Parathyroid adenoma (tissue), 2 donors: Measurements from ENCODE around the gene RBM12.

Source experiments
- H2AFZ ChIP-seq: fragments of 300-600 bp; sonication (generic); one replicate; pipeline ENCODE4 v1.7.0; 2017; ENCODE audit warnings: antibody characterized with exemption, mild to moderate bottlenecking
- H3K27ac ChIP-seq: fragments of 300-600 bp; sonication (generic); one replicate; pipeline ENCODE4 v1.7.0; 2017
- H3K27me3 ChIP-seq: fragments of 300-600 bp; sonication (generic); one replicate; pipeline ENCODE4 v1.7.0; 2017; ENCODE audit warnings: low read length; ENCODE audit not compliant: control insufficient read depth, insufficient read depth
- H3K36me3 ChIP-seq: fragments of 300-600 bp; sonication (generic); one replicate; pipeline ENCODE4 v1.7.0; 2017; ENCODE audit warnings: low read length; ENCODE audit not compliant: control insufficient read depth, insufficient read depth
- H3K4me1 ChIP-seq: fragments of 300-600 bp; sonication (generic); one replicate; pipeline ENCODE4 v1.7.0; 2017; ENCODE audit warnings: control low read depth
- H3K4me2 ChIP-seq: fragments of 300-600 bp; sonication (generic); one replicate; pipeline ENCODE4 v1.7.0; 2017; ENCODE audit warnings: low read length
- H3K4me3 ChIP-seq: fragments of 300-600 bp; sonication (generic); one replicate; pipeline ENCODE4 v1.7.0; 2017; ENCODE audit warnings: low read depth, low read length
- H3K79me2 ChIP-seq: fragments of 300-600 bp; sonication (generic); one replicate; pipeline ENCODE4 v1.7.0; 2017; ENCODE audit warnings: control low read depth
- H3K9ac ChIP-seq: fragments of 300-600 bp; sonication (generic); one replicate; pipeline ENCODE4 v1.7.0; 2017; ENCODE audit warnings: mild to moderate bottlenecking
- H3K9me3 ChIP-seq: fragments of 300-600 bp; sonication (generic); one replicate; pipeline ENCODE4 v1.7.0; 2017; ENCODE audit warnings: low read length; ENCODE audit not compliant: control insufficient read depth
- CTCF ChIP-seq: fragments of 300-600 bp; sonication (generic); IDR thresholded peaks from one replicate; pipeline ENCODE4 v1.7.0; 2017; ENCODE audit warnings: antibody characterized with exemption, mild to moderate bottlenecking
- donor health status: primary hyperparathyroidism.

The RBM12 gene

GRCh38 chr20:35644806-35645205 lies 19.9 kb downstream of the RBM12 start:
- no peak overlapping the region for H3K4me3 ChIP-seq
- no peak overlapping the region for H3K4me2 ChIP-seq
- H3K9ac ChIP-seq, result no peak overlapping the region
- TF ChIP-seq CTCF, result no peak
- no peak overlapping the region for H2AFZ ChIP-seq
- peaks cover 40% of the 10 kb centered on the region for H3K79me2 ChIP-seq
- H3K9me3 ChIP-seq, result no peaks in the 10 kb centered on the region
- no peaks in the 10 kb centered on the region for H3K4me1 ChIP-seq
- no peak overlapping the region for H3K27ac ChIP-seq
- no peaks in the 10 kb centered on the region for H3K36me3 ChIP-seq
- no peaks in the 10 kb centered on the region for H3K27me3 ChIP-seq

GRCh38 chr20:35643045-35643444 lies 21.7 kb downstream of the RBM12 start:
- Histone ChIP-seq H3K4me2 (no peak overlapping the region), H3K27me3 (no peaks in the 10 kb centered on the region), H3K4me1 (no peaks in the 10 kb centered on the region), H3K36me3 (no peaks in the 10 kb centered on the region), H3K4me3 (no peak overlapping the region), H3K27ac (no peak overlapping the region), H3K79me2 (peaks cover 52% of the 10 kb centered on the region), H3K9me3 (no peaks in the 10 kb centered on the region), H3K9ac (no peak overlapping the region), H2AFZ (no peak overlapping the region)
- no peak for TF ChIP-seq CTCF

- Histone ChIP-seq H3K4me1 (no peaks in the 10 kb centered on the region), H3K9me3 (no peaks in the 10 kb centered on the region), H2AFZ (no peak overlapping the region), H3K4me3 (no peak overlapping the region), H3K36me3 (no peaks in the 10 kb centered on the region), H3K27me3 (no peaks in the 10 kb centered on the region), H3K79me2 (peaks cover 59% of the 10 kb centered on the region), H3K27ac (no peak overlapping the region), H3K9ac (no peak overlapping the region), H3K4me2 (no peak overlapping the region)
- TF ChIP-seq CTCF, result no peak
Measured at GRCh38 chr20:35641743-35642142, 23.0 kb downstream of the RBM12 start.

GRCh38 chr20:35640724-35641123 lies 24.0 kb downstream of the RBM12 start:
- no peak overlapping the region for H3K9ac ChIP-seq
- no peak overlapping the region for H3K4me3 ChIP-seq
- no peaks in the 10 kb centered on the region for H3K4me1 ChIP-seq
- TF ChIP-seq CTCF, result no peak
- H3K27me3 ChIP-seq, result no peaks in the 10 kb centered on the region
- H3K79me2 ChIP-seq, result peaks cover 57% of the 10 kb centered on the region
- no peak overlapping the region for H3K4me2 ChIP-seq
- H3K27ac ChIP-seq, result no peak overlapping the region
- H3K36me3 ChIP-seq, result no peaks in the 10 kb centered on the region
- no peak overlapping the region for H2AFZ ChIP-seq
- no peaks in the 10 kb centered on the region for H3K9me3 ChIP-seq

- H3K9me3 ChIP-seq, result no peaks in the 10 kb centered on the region
- H3K4me3 ChIP-seq, result no peak overlapping the region
- no peaks in the 10 kb centered on the region for H3K27me3 ChIP-seq
- H3K27ac ChIP-seq, result no peak overlapping the region
- peaks cover 52% of the 10 kb centered on the region for H3K79me2 ChIP-seq
- H2AFZ ChIP-seq, result no peak overlapping the region
- H3K9ac ChIP-seq, result no peak overlapping the region
- TF ChIP-seq CTCF, result no peak
- no peak overlapping the region for H3K4me2 ChIP-seq
- H3K36me3 ChIP-seq, result no peaks in the 10 kb centered on the region
- H3K4me1 ChIP-seq, result no peaks in the 10 kb centered on the region
Measured at GRCh38 chr20:35638751-35639150, 25.9 kb downstream of the RBM12 start.
